ENCODE results near the gene ELAVL1. TPM values are rescaled to one million over a fixed set of nuclear protein-coding genes. Genes with fewer than 3 reads are reported as not detected.
"Not testable (repeated sequence)": the region's sequence is repeated elsewhere in the genome, so short reads cannot be mapped to it uniquely, and the experiment has no call there.

Gene ELAVL1
- total RNA-seq, 1 donor from 2014 or later, result 67.9 TPM

GRCh38 chr19:8028951-8029491 lies 23.6 kb upstream of the ELAVL1 start:
- Mint-ChIP-seq H3K9me3 (ENCODE audit: low read depth) (no peaks in the 10 kb centered on the region), H3K4me1 (ENCODE audit: low read depth) (peaks cover 18% of the 10 kb centered on the region), H3K27me3 (ENCODE audit: low read depth) (no peaks in the 10 kb centered on the region), H3K27ac (ENCODE audit: unreplicated experiment) (peak overlapping the region; percentile 36), H3K4me3 (ENCODE audit: unreplicated experiment) (no peak overlapping the region), H3K36me3 (ENCODE audit: low read depth) (no peaks in the 10 kb centered on the region)
- DNase-seq (ENCODE audit: low spot score), result no peak
- TF ChIP-seq CTCF (IDR thresholded peaks at IDR 0.05), result no peak

- no peak overlapping the region for H3K27ac Mint-ChIP-seq (ENCODE audit: unreplicated experiment)
- H3K4me1 Mint-ChIP-seq (ENCODE audit: low read depth), result peaks cover 21% of the 10 kb centered on the region
- no peaks in the 10 kb centered on the region for H3K9me3 Mint-ChIP-seq (ENCODE audit: low read depth)
- no peaks in the 10 kb centered on the region for H3K36me3 Mint-ChIP-seq (ENCODE audit: low read depth)
- no peak for TF ChIP-seq CTCF (IDR thresholded peaks at IDR 0.05)
- no peak for DNase-seq (ENCODE audit: low spot score)
- no peaks in the 10 kb centered on the region for H3K27me3 Mint-ChIP-seq (ENCODE audit: low read depth)
- no peak overlapping the region for H3K4me3 Mint-ChIP-seq (ENCODE audit: unreplicated experiment)
Observed at GRCh38 chr19:8025316-8025715, 19.9 kb upstream of the ELAVL1 start.

GRCh38 chr19:8024256-8024655 lies 18.8 kb upstream of the ELAVL1 start:
- H3K9me3 Mint-ChIP-seq (ENCODE audit: low read depth); H3K36me3 Mint-ChIP-seq (ENCODE audit: low read depth); H3K27me3 Mint-ChIP-seq (ENCODE audit: low read depth); H3K4me3 Mint-ChIP-seq (ENCODE audit: unreplicated experiment); H3K27ac Mint-ChIP-seq (ENCODE audit: unreplicated experiment); DNase-seq (ENCODE audit: low spot score): not testable (repeated sequence)
- H3K4me1 Mint-ChIP-seq (ENCODE audit: low read depth), result peaks cover 17% of the 10 kb centered on the region

GRCh38 chr19:8023371-8023770 lies 17.9 kb upstream of the ELAVL1 start:
- TF ChIP-seq CTCF (IDR thresholded peaks at IDR 0.05), result no peak
- H3K27ac Mint-ChIP-seq (ENCODE audit: unreplicated experiment), result peak overlapping the region; percentile 60
- no peak for DNase-seq (ENCODE audit: low spot score)
- H3K27me3 Mint-ChIP-seq (ENCODE audit: low read depth), result no peaks in the 10 kb centered on the region
- H3K4me3 Mint-ChIP-seq (ENCODE audit: unreplicated experiment), result no peak overlapping the region
- peaks cover 8% of the 10 kb centered on the region for H3K4me1 Mint-ChIP-seq (ENCODE audit: low read depth)
- no peaks in the 10 kb centered on the region for H3K9me3 Mint-ChIP-seq (ENCODE audit: low read depth)
- no peaks in the 10 kb centered on the region for H3K36me3 Mint-ChIP-seq (ENCODE audit: low read depth)

- Mint-ChIP-seq H3K27ac (ENCODE audit: unreplicated experiment) (no peak overlapping the region), H3K27me3 (ENCODE audit: low read depth) (no peaks in the 10 kb centered on the region), H3K4me1 (ENCODE audit: low read depth) (peaks cover 7% of the 10 kb centered on the region), H3K9me3 (ENCODE audit: low read depth) (no peaks in the 10 kb centered on the region), H3K36me3 (ENCODE audit: low read depth) (peaks cover 2% of the 10 kb centered on the region), H3K4me3 (ENCODE audit: unreplicated experiment) (no peak overlapping the region)
- DNase-seq (ENCODE audit: low spot score), result no peak
- no peak for TF ChIP-seq CTCF (IDR thresholded peaks at IDR 0.05)
Observed at GRCh38 chr19:8022275-8022674, 16.8 kb upstream of the ELAVL1 start.

GRCh38 chr19:8021374-8021773 lies 15.9 kb upstream of the ELAVL1 start:
- TF ChIP-seq CTCF (IDR thresholded peaks at IDR 0.05), result no peak
- no peak for DNase-seq (ENCODE audit: low spot score)
- H3K4me1 Mint-ChIP-seq (ENCODE audit: low read depth), result peaks cover 7% of the 10 kb centered on the region
- no peak overlapping the region for H3K4me3 Mint-ChIP-seq (ENCODE audit: unreplicated experiment)
- no peaks in the 10 kb centered on the region for H3K27me3 Mint-ChIP-seq (ENCODE audit: low read depth)
- peaks cover 4% of the 10 kb centered on the region for H3K36me3 Mint-ChIP-seq (ENCODE audit: low read depth)
- no peak overlapping the region for H3K27ac Mint-ChIP-seq (ENCODE audit: unreplicated experiment)
- no peaks in the 10 kb centered on the region for H3K9me3 Mint-ChIP-seq (ENCODE audit: low read depth)

Data from chondrocyte (in vitro differentiated cells).